HG03521 (cell line): ENCODE measurements around the gene KRT6A.
"Not testable (repeated sequence)": the region's sequence is repeated elsewhere in the genome, so short reads cannot be mapped to it uniquely, and the experiment has no call there.

Source experiments
- ATAC-seq: cut with Tn5 transposase; IDR thresholded peaks from one replicate; pipeline ENCODE4 v1.9.1; 2021; ENCODE audit warnings: mild to moderate bottlenecking, moderate library complexity; ENCODE audit not compliant: unreplicated experiment

The KRT6A gene

DNA sequence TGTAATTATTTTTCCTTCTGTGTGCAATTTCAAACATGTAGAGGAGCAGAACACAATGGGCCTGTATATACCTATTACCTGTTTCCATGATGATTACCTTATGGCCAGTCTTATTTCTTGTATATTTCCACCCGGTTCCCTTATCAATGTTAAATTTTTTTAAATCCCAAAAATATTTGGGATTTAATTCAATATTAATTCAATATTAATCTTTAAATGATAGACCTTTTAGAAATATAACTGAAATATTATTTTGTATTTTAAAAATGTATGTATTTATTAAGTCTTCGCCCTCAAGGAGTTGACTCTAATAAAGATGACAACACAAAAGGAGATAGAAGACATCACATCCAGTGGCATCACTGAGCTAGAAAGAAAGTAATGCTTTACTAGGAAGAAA, 18.8 kb downstream of the KRT6A start:
- ATAC-seq = no peak

DNA sequence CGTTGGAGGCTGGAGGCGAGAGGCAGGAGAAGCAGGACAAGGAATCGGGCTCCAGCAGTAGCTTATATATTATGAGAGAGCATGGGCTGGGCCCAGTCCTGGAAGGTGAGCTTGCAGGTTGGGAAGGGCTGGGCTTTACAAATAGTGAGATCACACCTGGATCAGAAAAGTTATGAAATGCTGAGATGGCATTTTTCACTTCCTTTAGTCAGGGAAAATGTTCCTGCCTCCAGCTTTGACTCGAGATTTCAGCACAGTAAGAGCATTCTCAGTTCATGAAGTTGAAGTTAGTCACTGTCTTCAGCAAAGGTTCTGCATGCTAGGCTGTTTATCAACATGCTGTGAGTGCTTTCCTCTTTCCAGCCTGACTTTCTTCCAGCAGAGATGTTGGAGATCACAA, 19.3 kb downstream of the KRT6A start, which contains the start of gene KRT6C:
Gene KRT6C, minus strand, starts transcription at position 38 of the 400 bp plus-strand sequence. CDS start 68 bp downstream, outside the sequence.
- ATAC-seq = no peak

DNA sequence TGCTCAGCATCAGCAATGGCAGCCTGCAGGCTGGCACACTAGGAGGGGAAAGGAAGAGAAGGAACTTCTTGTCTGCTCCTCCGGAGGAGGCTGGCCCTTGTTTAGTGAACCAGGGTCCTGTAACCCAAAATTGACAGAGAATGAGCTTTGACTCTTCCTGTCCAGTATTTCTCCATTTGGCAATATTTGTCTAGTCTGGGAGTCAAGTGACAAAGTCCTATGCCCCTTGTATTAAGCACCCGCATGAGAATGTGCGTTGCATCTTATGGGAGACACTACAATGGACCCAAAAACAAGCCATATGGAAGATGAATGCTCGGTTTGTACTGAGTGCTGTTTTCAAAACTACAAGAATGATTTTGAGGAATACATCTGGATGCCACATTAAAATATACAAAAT, 23.2 kb downstream of the KRT6A start:
- ATAC-seq = no peak

DNA sequence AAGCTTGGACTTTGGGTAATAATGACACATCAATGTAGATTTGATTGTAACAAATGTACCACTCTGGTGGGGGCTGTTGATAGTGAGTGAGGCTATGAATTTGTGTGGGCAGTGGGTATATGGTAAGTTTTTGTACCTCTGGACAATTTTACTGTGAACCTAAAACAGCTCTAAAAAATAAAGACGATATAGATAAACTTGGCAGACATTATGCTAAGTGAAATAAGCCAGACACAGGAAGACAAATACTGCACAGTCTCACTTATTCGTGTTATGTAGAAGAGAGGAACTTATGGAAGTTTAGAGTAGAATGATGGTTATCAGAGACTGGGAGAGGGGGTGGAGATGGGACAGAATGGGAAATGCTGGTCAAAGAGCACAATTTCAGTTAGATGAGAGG, 28.2 kb downstream of the KRT6A start:
- no peak for ATAC-seq

DNA sequence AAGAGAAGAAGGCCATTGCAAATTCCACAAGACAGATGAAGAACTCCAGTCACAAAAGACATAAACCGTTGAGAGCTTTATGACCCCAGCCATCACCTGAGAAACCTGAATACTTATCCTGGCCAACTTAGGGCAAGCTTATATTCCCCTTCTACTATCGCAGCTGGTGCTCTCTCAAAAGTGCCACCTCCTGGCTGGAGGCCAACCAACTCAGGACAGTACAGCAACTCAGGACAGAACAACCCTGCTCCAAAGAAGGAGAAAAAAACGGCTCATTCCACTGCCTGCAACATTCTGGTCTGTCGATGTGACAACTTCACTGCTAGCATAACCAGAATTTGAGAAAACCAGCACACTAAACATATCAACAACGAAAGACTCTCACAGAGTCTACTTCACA, 31.4 kb downstream of the KRT6A start:
- ATAC-seq = no peak

DNA sequence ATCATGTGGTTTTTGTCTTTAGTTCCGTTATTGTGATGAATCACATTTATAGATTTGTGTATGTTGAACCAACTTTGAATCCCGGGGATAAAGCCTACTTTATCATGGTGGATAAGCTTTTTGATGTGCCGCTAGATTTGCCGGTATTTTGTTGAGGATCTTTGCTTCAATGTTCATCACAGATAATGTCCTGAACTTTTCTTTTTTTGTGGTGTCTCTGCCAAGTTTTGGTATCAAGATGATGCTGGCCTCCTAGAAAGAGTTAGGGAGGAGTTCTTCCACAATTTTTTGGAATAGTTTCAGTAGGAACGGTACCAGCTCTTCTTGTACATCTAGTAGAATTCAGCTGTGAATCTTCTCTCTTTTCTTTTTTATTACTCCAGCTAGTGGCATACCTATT, 34.2 kb downstream of the KRT6A start:
- no peak for ATAC-seq

- no peak for ATAC-seq
Measured at GRCh38 chr12:52455821-52456220, 37.2 kb downstream of the KRT6A start.

DNA sequence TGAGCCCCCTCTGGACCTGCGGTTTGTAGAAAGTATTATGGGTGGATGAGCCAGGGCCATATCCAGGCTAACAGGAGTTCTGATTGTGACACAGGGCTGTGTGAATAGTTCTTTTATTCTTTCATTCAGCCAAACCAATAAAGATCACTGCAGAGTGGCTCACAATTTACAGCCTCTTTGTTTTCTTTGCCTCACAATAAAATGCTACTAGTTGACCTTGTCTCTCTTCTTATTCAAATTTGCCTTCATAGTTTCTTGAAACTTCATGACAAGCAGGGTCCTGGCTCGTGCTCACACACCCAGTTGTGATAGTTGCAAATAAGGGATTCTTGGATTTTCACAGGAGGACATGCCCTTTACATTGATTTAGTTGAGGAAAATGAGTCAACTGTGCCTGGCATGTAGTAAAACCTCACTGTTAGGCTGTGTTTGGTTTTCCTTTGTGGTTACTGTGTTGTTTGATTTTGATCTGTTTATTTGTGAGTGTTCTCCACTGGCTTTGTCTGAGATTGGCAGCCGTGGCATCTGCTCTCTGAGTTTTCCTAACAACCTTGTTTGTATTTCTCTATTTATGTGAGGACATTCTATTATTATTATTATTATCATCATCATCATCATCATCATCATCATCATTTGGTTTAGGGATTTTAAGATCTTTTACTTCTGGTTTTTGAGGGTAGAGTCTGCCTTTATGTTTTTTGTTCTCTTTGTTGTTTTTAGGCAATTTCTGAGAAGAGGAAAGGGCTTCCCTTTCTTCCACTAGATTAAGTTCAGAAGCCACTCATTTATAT, 38.5 kb downstream of the KRT6A start:
- no peak for ATAC-seq

DNA sequence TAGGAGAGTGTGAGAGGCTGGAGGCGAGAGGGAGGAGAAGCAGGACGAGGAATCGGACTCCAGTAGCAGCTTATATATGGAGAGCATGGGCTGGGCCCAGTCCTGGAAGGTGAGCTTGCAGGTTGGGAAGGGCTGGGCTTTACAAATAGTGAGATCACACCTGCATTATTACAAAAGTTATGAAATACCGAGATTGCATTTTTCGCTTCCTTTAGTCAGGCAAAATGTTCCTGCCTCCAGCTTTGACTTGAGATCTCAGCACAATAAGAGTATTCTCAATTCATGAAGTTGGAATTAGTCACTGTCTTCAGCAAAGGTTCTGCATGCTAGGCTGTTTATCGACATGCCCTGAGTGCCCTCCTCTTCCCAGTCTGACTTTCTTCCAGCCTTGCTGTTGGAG, 41.0 kb downstream of the KRT6A start, which contains the start of gene KRT6B:
Gene KRT6B, minus strand, starts transcription at position 46 of the 400 bp plus-strand sequence. CDS start 68 bp downstream, outside the sequence.
- ATAC-seq = no peak

DNA sequence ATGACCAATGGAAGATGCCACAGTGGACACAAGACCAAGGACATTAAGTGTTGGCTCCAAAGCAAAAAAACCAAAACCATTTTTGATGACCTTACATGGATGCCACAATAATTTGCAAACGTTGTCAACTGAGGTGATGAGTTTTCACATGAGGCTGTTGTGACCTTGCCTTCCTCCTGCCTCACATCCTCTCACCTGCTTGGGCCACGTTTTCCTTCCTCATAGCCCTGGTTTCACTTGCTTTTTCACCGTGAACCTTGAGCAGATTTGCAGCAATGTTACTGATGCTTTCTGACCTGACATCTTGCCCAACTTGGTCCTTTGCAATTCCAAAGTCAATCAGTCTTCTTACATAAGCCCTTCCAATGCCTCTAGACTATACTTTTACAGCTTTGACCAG, 44.8 kb downstream of the KRT6A start:
- ATAC-seq = no peak

- ATAC-seq = not testable (repeated sequence)
Measured at GRCh38 chr12:52447196-52447595, 45.9 kb downstream of the KRT6A start.

GRCh38 chr12:52446367-52447045, 46.6 kb downstream of the KRT6A start:
- ATAC-seq = no peak

- no peak for ATAC-seq
Measured at GRCh38 chr12:52445876-52446275, 47.2 kb downstream of the KRT6A start.

DNA sequence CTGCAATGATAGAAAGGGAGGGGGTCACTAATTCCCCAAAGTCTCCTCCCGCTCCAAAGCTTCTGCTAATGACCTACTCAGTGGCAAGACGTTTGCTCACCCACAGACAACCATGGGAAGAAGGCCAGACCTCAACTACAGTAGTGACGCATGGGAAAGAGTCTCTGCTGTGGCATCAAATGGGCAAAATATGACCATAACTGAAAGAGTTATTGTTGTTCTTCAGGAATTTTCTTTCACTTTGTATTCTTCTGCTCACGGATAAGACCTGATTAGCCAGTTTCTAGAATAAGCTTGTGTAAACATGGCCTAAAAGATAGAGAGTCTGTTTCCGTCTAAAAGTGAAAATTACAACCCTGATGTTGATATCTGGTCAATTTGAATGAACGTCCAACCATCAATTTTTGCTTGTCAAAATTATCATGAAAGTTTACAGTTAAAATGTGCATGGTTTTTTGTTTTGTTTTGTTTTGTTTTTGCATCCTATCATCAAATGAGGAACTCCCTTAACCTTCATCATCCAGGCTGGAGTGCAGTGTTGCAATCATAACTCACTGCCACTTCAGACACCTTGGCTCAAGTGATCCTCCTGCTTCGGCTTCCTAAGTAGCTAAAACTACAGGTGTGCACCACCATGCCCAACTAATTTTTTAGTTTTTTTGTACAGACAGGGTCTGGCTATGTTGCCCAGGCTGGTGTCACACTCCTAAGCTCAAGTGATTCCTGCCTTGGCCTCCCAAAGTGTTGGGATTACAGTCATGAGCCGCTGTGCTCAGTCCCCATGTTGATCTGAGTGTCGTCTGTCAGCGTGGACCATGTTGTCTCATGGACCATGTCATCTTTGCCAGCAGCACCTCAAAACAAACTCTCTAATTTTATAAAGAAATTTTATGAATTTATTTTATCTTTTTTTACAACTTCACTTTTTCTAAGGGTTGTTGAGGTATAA, 48.1 kb downstream of the KRT6A start:
- no peak for ATAC-seq

- no peak for ATAC-seq
Measured at GRCh38 chr12:52443966-52444365, 49.1 kb downstream of the KRT6A start.

DNA sequence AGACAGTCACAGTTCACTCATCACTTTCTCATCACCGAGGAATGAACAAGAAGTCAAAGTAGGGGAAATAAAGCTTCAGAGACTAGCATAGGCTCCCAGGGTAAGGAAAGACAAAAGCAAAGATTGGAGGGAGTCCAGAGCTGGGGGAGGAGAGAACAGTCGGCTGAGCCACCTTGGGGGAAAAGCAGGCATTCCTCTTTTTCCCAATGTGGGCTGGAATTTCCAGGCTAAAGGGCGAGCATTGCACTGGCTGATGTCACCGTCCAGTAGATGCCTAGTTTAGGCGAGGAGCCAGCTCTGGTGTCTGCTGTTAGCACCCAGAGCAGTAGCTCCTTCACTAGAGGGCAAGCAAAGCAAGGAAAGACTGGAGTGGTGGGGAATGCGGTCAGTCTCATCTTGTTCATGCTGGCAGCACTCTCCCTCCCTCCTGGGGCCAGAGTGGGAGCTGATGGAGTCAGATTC, 50.4 kb downstream of the KRT6A start:
- no peak for ATAC-seq

DNA sequence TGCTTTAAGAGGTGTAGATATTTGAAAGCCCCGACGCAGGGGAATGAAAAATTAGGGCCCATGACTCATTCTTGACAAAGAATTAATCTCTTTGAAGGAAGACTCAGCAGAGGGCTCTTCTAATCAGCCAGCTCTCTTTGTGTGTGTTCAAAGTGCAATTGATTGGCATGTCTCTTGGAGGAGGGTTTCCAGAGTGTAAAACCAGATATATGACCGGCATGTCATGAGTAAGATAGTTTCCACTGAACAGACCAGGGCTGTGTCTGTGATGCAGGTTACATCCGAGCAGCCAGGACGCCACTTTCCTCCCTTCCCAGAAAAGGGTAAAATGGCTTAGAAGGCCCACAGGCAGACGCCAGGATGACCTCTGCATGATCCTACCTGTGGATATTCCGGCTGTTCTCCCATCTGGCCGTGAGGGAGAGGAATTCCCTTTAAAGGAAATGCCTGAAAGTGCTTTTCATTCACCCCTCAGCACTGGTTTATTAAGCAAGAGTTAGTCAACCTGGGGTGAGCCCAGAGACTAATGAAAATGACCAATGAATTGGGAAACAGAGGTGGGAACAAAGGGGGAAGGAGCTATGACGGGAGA, 51.6 kb downstream of the KRT6A start:
- no peak for ATAC-seq

DNA sequence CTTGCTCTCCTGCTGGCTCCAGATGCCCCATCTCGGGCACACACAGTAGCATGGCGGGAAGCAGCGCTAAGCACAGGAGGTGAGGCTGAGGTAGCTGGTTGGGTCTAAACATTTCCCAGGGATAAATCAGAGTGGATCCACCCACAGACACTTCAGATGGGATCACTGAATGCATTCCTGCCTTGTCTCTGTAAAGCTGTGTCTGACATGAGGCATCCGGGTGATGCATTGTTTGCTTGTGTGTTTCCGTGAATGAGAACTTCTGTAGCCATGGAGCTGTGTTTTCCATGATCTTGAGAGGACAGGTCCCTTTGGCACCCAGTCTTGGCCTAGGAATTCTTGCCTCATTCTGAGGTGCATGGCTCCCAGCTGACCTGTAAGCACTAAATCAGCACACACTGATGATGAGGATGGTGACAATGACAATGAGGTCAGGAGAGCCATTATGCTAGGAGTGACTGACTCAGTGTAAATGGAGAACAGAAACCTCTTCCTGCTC, 52.2 kb downstream of the KRT6A start:
- ATAC-seq = no peak

DNA sequence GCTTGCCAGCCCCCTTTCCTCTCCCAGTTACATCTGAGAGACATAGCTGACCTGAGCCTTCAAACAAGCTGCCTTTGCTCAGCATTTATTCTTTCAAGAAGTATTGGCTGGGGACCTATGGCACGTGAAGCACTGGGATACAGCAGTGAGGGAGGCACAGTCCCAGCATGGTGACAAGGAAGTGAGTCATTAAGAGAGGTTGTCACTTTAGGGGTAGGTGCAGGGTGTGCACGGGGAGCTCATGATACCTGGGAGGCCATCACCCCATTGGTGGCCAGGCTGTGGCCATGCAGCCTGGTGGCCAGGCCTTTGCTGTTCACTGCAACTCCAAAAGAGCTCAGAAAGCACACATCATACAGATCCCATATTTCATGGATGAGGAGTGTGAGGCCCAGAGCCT, 53.2 kb downstream of the KRT6A start:
- no peak for ATAC-seq

DNA sequence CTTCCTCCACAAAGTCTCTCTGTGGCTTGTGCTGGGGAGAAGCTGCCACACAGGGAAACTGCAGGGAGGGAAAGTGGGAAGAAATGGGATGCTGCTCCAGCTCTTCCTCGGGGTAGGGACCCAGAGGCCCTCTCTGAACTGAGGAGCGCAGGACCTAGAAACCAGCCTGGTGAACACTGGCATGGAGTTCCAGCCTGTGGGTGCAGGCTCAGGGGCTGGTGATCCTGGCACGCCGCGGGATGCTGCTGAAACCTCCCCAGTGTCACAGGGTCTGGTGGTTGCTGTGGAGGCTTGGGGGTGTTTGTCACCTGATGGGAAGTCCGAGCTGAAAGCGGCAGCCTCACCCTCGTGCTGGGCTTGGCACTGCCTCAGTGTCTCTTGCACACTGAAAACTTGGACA, 53.6 kb downstream of the KRT6A start:
- ATAC-seq = no peak
